Measurements from ENCODE around the gene MAST4. TPM values are rescaled to one million over a fixed set of nuclear protein-coding genes. Genes with fewer than 3 reads are reported as not detected.

Gene MAST4
- total RNA-seq, 1 donor from 2014 or later, result 26.8 TPM

DNA sequence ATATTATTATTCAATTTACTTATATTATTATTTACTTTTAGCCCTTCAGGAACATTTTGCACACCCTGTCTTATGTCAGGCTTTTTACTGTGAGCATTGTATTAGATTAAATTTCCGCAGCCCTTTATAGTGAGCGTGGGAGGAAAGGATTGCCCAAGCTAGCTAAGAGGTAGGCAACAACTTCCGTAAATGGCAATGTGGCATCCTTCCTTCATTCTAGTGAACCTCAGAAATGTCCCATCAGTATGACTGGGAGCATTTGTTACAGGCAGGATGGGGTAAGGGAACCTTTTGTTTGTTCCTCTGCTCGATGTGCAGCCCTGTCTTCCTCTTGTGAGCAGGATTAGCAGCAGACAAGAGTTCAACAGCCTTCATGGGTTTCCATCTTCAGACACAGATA is 606.6 kb downstream of the MAST4 start:
- no peak for DNase-seq (ENCODE audit: low read depth in 2 of 2)

DNA sequence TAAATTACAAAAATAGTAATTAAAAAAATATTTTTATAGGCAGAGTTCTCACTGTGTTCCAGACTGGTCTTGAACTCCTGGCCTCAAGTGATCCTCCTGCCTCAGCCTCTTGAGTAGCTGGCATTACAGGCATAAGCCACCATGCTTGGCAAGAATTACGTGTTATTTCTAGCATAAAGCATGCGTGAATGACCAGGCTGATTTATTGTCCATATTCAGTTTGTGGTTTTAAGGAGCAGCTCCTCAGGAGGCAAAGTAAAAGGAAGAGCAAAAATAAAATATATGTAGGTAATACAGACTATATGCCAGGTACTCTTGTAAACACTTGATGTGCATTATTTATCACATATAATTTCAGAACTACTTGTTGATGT is 607.5 kb downstream of the MAST4 start:
- no peak for DNase-seq (ENCODE audit: low read depth in 2 of 2)

DNA sequence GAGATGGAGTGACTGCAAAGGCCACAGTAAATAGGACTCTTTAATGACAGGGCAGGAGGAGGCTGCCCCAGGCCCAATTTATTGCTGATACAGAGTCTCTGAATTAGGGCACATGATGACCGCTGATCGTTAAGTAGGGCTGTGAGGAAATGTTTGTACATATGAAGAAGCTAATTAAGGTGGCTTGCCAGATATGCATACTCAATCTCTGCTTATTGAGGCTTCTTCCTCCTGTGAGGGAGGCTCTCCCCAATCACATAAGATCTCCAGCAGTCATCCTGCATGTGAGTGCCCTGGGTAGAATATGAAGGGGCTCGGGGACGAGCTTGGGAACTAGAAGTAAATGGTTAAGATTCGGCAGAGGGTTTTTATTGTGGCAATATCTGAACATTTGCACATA is 608.6 kb downstream of the MAST4 start:
- DNase-seq (ENCODE audit: low read depth in 2 of 2), result no peak

DNA sequence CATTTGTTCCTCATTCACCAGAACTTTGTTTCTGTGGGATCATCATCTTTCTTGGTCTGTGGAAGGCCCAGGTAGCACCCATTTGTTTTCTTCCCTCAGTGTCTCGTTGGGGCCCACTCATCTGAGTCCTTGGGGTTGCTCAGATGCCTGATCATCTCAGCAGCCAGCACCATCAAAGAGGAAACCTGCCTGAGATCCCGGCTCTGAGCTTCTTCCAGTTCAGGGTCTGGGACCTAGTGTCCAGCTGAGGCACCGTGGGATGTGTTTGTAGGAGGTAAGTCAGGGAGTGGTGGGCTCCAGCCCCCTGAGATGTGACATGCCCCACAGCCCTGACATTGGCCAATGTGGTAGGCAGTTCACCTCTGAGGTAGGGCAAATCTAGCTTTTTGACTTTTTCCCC is 609.8 kb downstream of the MAST4 start:
- DNase-seq (ENCODE audit: low read depth in 2 of 2), result no peak

DNA sequence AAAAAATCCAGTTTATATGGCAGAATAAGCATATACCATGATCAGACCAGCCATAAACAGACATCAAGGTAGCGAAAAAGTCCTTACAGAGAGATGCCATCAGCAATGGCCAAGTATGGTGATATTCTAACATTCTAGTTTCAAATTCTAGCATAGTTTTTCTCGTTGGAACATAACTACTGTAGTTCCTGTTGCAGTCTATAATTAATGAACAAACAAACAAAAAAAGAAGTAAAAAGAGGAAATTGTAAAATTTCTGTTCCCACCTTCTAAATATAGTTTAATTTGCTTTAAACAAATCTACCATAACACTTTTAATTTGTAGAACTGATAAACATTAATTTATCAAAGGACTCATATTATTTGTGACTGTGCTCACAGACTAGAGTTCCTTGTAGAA is 610.3 kb downstream of the MAST4 start:
- DNase-seq (ENCODE audit: low read depth in 2 of 2), result no peak

DNA sequence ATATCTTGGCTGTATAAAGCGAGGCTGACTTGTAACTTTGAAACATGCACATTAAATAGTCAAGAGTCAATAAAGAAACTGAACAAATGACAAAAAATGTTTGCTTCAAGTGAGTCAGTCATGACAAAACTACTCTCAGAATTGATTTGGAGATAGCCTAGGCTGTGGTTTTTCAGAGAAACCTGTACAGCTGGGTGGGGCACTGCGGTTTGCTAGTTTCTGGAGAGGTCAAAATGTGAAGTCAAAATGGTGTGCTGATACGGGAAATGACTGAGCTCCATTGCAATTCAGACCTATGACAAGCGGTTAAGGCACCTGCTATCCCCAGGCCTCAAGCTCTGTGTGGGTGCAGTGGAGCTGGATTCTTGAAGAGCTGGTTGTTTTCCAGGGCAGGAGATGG is 610.7 kb downstream of the MAST4 start:
- DNase-seq (ENCODE audit: low read depth in 2 of 2), result peak in 1 of 2 donors; percentile 78

DNA sequence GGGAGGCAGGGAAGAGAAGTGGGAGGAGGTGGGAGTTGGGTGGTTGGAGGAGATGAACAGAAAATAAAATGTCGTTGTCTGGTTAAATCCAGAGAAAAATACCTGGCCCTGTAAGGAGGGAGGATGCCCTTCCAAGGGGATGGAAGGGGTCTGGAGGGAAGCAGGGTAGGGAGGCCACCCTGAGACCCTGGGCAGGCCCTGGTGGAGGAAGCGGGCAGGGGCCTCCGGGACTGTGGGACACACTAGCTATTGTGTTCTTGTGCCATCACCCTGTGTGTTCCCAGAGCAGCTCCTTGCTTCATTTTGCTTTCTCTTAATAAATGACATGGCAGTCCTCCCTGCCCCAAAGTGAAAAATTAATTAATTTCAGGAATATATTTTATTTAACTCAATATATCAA is 612.2 kb downstream of the MAST4 start:
- DNase-seq (ENCODE audit: low read depth in 2 of 2), result no peak

DNA sequence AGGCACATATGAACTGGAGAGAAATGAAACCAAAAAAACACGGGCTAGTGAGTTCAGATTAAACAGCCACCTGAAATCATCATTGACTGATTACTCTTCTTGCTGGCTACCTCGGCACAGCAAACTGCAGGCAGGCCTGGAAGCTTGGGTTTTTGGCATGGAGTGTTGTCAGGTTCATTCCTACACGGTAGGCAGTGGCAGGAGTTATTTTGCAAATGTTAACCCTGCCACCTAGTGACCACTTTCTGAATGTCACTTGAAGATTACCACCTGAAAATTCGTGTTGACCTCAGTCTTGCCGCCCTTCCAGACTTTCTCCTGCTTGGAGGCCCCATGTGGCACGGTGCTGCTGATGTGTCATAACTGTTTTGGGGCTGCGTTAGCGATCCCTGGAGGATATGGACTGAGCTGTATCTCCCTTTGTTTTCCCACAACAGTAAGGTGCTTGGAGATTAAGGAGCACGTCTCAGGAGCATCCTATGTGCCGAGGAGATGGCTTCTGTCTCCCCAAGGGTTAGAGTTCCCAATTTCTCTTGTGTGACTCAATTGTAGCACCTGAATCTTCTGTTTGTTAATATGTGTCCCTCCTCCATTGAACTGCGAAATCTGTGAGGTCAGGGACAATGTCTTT is 613.1 kb downstream of the MAST4 start:
- peak; percentile 76 to 91 for DNase-seq (ENCODE audit: low read depth in 2 of 2)

DNA sequence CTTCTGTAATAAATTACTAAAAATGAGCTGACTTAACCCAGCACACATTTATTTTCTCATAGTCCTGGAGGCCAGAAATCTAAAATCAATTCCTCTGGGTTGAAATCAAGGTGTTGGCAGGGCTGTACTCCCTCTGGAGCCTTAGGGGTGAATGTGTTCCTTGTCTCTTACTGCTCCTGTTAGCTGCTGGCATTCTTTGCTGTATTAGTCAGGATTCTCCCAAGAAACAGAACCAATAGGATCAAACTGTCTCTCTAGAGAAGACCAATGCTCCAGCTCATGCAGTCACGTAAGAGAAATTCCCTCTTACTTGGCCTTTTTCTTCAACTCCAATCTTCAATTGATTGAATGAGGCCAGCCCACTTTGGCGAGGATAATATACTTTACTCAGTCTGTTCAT is 615.7 kb downstream of the MAST4 start:
- DNase-seq (ENCODE audit: low read depth in 2 of 2), result peak in 1 of 2 donors; percentile 63

DNA sequence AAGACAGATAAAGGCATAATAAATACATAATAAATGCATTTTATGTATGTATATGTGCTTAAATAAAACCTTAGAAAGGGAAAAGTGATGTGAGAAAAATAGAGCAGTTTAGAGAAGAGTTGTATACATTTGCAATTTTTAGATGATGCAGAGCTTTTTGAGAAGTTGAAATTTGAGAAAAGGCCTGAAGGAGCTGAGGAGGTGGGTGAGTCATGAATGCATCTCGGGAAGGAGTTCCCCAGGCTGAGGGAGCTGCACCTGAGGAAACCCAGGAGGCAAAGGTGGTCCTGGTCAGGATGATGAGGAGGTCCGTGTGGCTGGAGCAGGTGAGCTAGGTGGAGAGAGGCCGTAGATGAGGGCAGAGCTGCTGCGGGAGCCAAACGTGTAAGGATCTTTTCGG is 617.8 kb downstream of the MAST4 start:
- DNase-seq (ENCODE audit: low read depth in 2 of 2), result no peak

DNA sequence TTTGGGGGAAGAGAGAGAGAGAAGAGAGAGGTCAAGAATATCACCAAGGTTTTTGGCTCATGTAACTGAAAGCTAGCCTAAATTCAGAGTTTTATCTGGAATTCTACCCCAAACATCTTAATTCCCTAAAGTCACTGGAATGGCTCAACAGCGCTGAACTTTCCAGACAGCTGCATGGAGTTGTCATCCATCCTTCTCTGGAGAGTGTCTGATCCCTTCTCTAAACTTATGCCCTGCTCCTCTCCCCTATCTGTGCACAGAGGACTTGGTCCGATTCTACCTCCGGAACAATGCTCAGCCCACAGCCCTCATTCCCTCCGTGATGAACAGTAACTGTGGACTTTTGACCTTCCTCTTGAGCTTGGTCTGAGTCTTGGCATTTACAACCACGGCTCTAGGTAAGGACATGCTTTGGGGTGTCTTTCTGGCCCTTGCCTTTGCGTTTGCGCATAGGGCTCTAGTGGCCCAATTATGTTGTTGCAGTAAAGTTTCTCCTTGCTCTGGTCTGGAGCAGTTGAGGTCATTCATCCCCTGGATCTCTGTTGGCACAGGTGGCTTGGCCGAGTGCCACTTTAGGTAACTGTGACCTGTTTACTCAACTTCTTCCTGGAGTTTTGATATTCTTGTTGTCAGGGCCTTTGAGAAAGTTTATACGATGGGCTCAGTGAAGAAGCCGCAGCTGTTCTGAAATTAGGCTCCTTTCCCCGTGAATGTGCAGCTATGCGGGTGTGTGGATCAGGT is 618.7 kb downstream of the MAST4 start:
- DNase-seq (ENCODE audit: low read depth in 2 of 2), result no peak

DNA sequence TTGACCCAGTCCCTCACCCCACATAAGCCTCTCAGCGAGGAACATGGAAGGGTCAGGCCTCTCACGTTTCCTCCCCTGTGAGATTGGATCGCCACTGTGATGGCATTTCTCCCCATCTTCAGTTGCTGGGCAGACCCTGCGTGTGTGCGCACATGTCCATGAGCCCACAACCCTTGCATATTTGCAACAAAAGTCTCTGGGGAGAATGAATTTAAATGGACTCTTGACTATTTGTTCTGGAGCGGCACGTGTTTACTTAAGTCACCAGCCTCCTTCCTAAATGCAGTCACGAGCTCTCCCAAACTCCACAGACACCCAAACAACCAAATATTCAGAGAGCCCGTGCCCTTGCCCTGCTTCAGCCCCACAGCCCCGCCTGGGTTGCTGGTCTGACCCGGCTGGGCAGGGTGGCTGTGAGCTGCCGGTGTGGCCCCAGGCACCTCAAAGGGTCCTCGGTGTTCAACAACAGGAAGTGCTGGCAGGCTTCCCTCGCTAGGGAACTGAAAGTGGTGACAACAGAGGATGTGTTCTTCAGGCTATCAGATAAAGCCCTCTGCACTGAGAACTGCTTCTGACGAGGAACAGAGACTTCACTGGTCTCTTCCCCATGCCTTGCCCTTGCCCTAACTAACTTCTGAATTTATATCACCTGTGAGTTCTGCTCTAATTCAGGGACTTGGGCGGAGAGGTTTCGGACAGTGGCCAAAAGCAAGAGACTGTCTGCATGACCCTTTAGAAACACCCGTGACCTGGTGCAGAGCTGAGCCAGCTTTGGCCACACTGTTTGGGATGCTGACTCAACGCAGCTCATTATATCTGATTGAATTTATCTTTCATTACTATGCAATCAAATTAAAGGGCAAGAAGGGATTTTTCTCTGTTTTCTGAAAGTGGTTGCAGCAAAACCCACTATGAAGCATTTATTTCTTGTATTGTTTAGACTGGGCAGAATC is 619.6 kb downstream of the MAST4 start:
- peak; percentile 85 to 95 for DNase-seq (ENCODE audit: low read depth in 2 of 2)

DNA sequence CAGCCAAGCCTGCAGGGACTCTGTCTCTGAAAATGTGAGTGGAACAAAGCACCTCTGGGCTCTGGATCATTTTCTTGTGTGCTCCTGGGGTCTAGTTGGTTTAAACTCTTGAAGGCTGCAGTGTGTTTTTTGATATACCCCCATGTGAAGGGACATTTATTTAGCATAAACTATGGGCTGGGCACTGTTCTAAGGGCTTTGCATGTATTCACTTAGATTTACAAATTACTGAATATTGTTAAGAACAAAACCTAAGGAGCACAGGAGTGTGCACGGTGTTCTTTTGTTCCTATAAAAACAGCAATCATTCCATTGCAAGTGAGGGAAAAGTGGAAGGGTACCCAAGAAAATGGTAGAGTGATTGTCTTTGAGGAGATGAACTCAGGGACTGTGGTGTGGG is 620.4 kb downstream of the MAST4 start:
- no peak for DNase-seq (ENCODE audit: low read depth in 2 of 2)

Measured in lung microvascular endothelial cell (primary cell).